Testis (tissue), 2 donors: ENCODE measurements around the gene OTUD3.

Experiments used
- CTCF ChIP-seq, 3 experiments: fragments of 450-650 bp in 2 of 3; fragments of 200-600 bp in 1 of 3; sonication (generic) in 1 of 3; IDR thresholded peaks; one replicate each; pipeline ENCODE4 v1.5.1; 2016 to 2019; ENCODE audit warnings: antibody characterized with exemption in 3 of 3, mild to moderate bottlenecking in 2 of 3, moderate library complexity in 1 of 3
- POLR2A ChIP-seq: fragments of 450-650 bp; IDR thresholded peaks from one replicate; pipeline ENCODE4 v1.6.1; 2017; ENCODE audit warnings: antibody characterized with exemption, mild to moderate bottlenecking, moderate library complexity

GRCh38 chr1:19920132-19920710, 38.0 kb downstream of the OTUD3 start:
- no peak for TF ChIP-seq CTCF (IDR thresholded peaks at IDR 0.05)
- no peak for TF ChIP-seq POLR2A
